HEK293 (cell line): Measurements from ENCODE around the gene C1QTNF1.
A peak's percentile ranks its signal among the peaks of the same experiment; 100 is the strongest.

Experiments
- CTCF ChIA-PET: fragments of 350-600 bp; formaldehyde crosslinking; extraction: SDS; loops from one replicate; lab custom pipeline; 2021; ENCODE audit warnings: antibody characterized with exemption; lab: Yijun Ruan, JAX
- POLR2A ChIA-PET: fragments of 300-600 bp; formaldehyde crosslinking; extraction: SDS; loops from one replicate; lab custom pipeline; 2020; ENCODE audit warnings: antibody characterized with exemption, inconsistent platforms; lab: Yijun Ruan, JAX
- H3K27ac ChIP-seq: fragments of 200-500 bp; sonication (Bioruptor generic); 2 replicates; pipeline ENCODE4 v1.5.1; 2014; ENCODE audit warnings: low read depth, low read length, control low read depth, inconsistent platforms; ENCODE audit errors: extremely low read depth
- H3K36me3 ChIP-seq, 2 experiments: fragments of 200-500 bp in 1 of 2; sonication (Bioruptor generic) in 1 of 2; 1 replicate in 1 of 2; 2 replicates in 1 of 2; pipeline ENCODE4 v1.5.1; 2014 to 2017; ENCODE audit warnings: inconsistent platforms in 2 of 2, low read length in 2 of 2; ENCODE audit not compliant: control insufficient read depth in 2 of 2, insufficient read depth in 1 of 2
- H3K4me1 ChIP-seq: fragments of 200-500 bp; sonication (Bioruptor generic); 2 replicates; pipeline ENCODE4 v1.5.1; 2014; ENCODE audit warnings: mild to moderate bottlenecking, low read length, inconsistent platforms; ENCODE audit not compliant: control insufficient read depth, insufficient read depth
- H3K4me3 ChIP-seq: 2 replicates; pipeline ENCODE4 v1.5.1; 2011; ENCODE audit warnings: low read depth, mild to moderate bottlenecking, control low read depth, low read length, moderate library complexity
- H3K9me3 ChIP-seq: fragments of 200-500 bp; sonication (Bioruptor generic); 2 replicates; pipeline ENCODE4 v1.5.1; 2014; ENCODE audit warnings: low read depth, low read length, inconsistent platforms; ENCODE audit not compliant: control insufficient read depth, insufficient read depth
- FEZF1 ChIP-seq: fragments of 450-650 bp; formaldehyde crosslinking; IDR thresholded peaks from 2 replicates; pipeline ENCODE4 v1.5.1; 2016; ENCODE audit warnings: missing biosample characterization, missing genetic modification characterization
- HOXA7 ChIP-seq: sonication (generic); formaldehyde crosslinking; IDR thresholded peaks from 2 replicates; pipeline ENCODE4 v1.8.1; 2022; ENCODE audit warnings: missing genetic modification reagents, borderline replicate concordance
- IKZF3 ChIP-seq: fragments of 450-650 bp; IDR thresholded peaks from 2 replicates; pipeline ENCODE4 v1.5.0; 2018; ENCODE audit warnings: missing biosample characterization, mild to moderate bottlenecking, missing genetic modification characterization, moderate library complexity
- OSR2 ChIP-seq: fragments of 450-650 bp; formaldehyde crosslinking; IDR thresholded peaks from 2 replicates; pipeline ENCODE4 v1.5.1; 2016; ENCODE audit warnings: missing biosample characterization, missing genetic modification characterization
- PRDM1 ChIP-seq: fragments of 450-650 bp; formaldehyde crosslinking; IDR thresholded peaks from 2 replicates; pipeline ENCODE4; 2016; ENCODE audit warnings: missing biosample characterization, missing genetic modification characterization
- RBAK ChIP-seq: fragments of 450-650 bp; formaldehyde crosslinking; IDR thresholded peaks from 2 replicates; pipeline ENCODE4 v1.5.1; 2016; ENCODE audit warnings: missing biosample characterization, missing genetic modification characterization
- SP7 ChIP-seq: fragments of 450-650 bp; formaldehyde crosslinking; IDR thresholded peaks from 2 replicates; pipeline ENCODE4 v1.5.1; 2016; ENCODE audit warnings: missing biosample characterization, missing genetic modification characterization
- TRIM28 ChIP-seq: IDR thresholded peaks from 2 replicates; pipeline ENCODE4 v1.6.1; 2011; ENCODE audit warnings: low read length, control low read depth, borderline replicate concordance
- ZBTB20 ChIP-seq: fragments of 450-650 bp; formaldehyde crosslinking; IDR thresholded peaks from 2 replicates; pipeline ENCODE4 v1.5.1; 2016; ENCODE audit warnings: missing biosample characterization, missing genetic modification characterization
- ZBTB7A ChIP-seq: fragments of 450-650 bp; formaldehyde crosslinking; IDR thresholded peaks from 2 replicates; pipeline ENCODE4 v1.5.1; 2016; ENCODE audit warnings: low read depth, missing biosample characterization, missing genetic modification characterization
- ZIC2 ChIP-seq: fragments of 450-650 bp; formaldehyde crosslinking; IDR thresholded peaks from 2 replicates; pipeline ENCODE4 v1.5.1; 2016; ENCODE audit warnings: missing biosample characterization, missing genetic modification characterization
- ZNF223 ChIP-seq: fragments of 450-650 bp; formaldehyde crosslinking; IDR thresholded peaks from 2 replicates; pipeline ENCODE4 v1.5.1; 2016; ENCODE audit warnings: missing biosample characterization, missing genetic modification characterization
- ZNF24 ChIP-seq: fragments of 450-650 bp; formaldehyde crosslinking; IDR thresholded peaks from 2 replicates; pipeline ENCODE4 v1.5.1; 2016; ENCODE audit warnings: missing biosample characterization, missing genetic modification characterization
- ZNF335 ChIP-seq: fragments of 450-650 bp; formaldehyde crosslinking; conservative IDR thresholded peaks from 2 replicates; pipeline ENCODE4 v1.5.1; 2016; ENCODE audit warnings: missing biosample characterization, missing genetic modification characterization
- ZNF394 ChIP-seq: fragments of 450-650 bp; formaldehyde crosslinking; IDR thresholded peaks from 2 replicates; pipeline ENCODE4 v1.5.1; 2016; ENCODE audit warnings: missing biosample characterization, missing genetic modification characterization, mild to moderate bottlenecking, moderate library complexity, borderline replicate concordance
- ZNF521 ChIP-seq: fragments of 450-650 bp; formaldehyde crosslinking; IDR thresholded peaks from 2 replicates; pipeline ENCODE4 v1.5.1; 2017; ENCODE audit warnings: missing biosample characterization, mild to moderate bottlenecking, missing genetic modification characterization
- ZNF600 ChIP-seq: fragments of 450-650 bp; formaldehyde crosslinking; IDR thresholded peaks from 2 replicates; pipeline ENCODE4 v1.5.1; 2016; ENCODE audit warnings: missing biosample characterization, missing genetic modification characterization
- ZNF654 ChIP-seq: fragments of 450-650 bp; formaldehyde crosslinking; IDR thresholded peaks from 2 replicates; pipeline ENCODE4 v1.5.1; 2016; ENCODE audit warnings: low read depth, missing biosample characterization, missing genetic modification characterization
- ZNF664 ChIP-seq: fragments of 450-650 bp; formaldehyde crosslinking; IDR thresholded peaks from 2 replicates; pipeline ENCODE4 v1.5.1; 2016; ENCODE audit warnings: missing biosample characterization, missing genetic modification characterization
- ZNF707 ChIP-seq: fragments of 450-650 bp; formaldehyde crosslinking; IDR thresholded peaks from 2 replicates; pipeline ENCODE4 v1.5.1; 2016; ENCODE audit warnings: missing biosample characterization, missing genetic modification characterization
- ZNF785 ChIP-seq: fragments of 450-650 bp; formaldehyde crosslinking; IDR thresholded peaks from 2 replicates; pipeline ENCODE4 v1.5.1; 2016; ENCODE audit warnings: missing biosample characterization, missing genetic modification characterization
- ZSCAN30 ChIP-seq: fragments of 450-650 bp; IDR thresholded peaks from 2 replicates; pipeline ENCODE4 v1.5.1; 2018; ENCODE audit warnings: missing biosample characterization, mild to moderate bottlenecking, missing genetic modification characterization, moderate library complexity
- ZXDB ChIP-seq: fragments of 450-650 bp; formaldehyde crosslinking; IDR thresholded peaks from 2 replicates; pipeline ENCODE4 v1.5.1; 2016; ENCODE audit warnings: missing biosample characterization, missing genetic modification characterization
- TF ChIP-seq, protein P1 (sequence below): fragments of 450-650 bp; formaldehyde crosslinking; IDR thresholded peaks from 2 replicates; pipeline ENCODE4 v1.5.1; 2016; ENCODE audit warnings: missing biosample characterization, missing genetic modification characterization, borderline replicate concordance
- TF ChIP-seq, protein P2 (sequence below): fragments of 450-650 bp; formaldehyde crosslinking; IDR thresholded peaks from 2 replicates; pipeline ENCODE4 v1.5.1; 2017; ENCODE audit warnings: missing biosample characterization, missing genetic modification characterization
- TF ChIP-seq, protein P3 (sequence below): fragments of 450-650 bp; formaldehyde crosslinking; IDR thresholded peaks from 2 replicates; pipeline ENCODE4 v1.5.1; 2016; ENCODE audit warnings: missing biosample characterization, missing genetic modification characterization
- TF ChIP-seq, protein P4 (sequence below): fragments of 450-650 bp; formaldehyde crosslinking; IDR thresholded peaks from 2 replicates; pipeline ENCODE4 v1.5.1; 2017; ENCODE audit warnings: missing biosample characterization, mild to moderate bottlenecking, missing genetic modification characterization, moderate library complexity

The C1QTNF1 gene

DNA sequence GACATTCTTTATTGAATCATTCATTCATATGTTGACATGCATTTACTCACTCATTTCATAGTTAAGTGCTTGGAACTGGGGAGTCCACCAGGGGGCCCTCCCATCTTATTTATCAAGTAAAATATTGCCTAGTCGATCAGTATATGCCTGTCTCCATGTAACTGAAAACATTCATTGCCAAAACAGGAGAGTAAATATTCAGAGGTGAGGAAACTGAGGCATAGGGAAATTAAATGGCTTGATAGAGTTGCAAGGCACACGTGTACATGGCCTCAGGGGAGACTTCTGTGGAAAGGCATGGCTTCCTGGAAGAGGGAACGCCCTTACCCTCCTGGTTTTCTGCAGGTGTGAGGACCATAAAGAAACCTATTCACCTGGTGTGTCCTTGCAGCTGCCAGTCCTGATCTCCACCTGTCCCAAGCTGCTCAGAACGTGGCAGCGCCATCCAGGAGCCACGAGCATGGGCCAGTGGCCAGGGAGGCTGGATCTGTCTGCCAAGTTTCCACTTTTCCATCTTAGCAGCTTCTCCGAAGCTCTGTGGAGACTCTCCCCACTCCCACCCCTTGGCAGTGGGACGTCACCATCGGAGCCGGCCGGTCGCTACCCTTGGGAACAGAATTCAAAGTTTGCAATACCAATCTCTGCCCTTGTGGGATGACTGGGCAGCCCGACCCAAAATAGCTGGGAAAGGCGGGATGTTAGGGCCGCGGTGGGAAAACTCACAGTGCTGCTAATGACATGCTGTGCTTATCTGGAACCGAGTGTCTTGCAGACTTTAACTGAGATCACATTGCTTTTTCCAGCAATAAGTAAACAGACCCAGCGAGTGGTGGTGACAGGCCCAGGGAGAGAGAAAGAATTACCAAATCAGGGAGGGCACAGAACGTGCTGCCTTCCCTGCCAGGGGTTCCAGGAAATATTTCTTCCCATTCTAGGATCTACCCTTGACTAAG is 4.1 kb upstream of the C1QTNF1 start:
- no peak overlapping the region for H3K4me3 ChIP-seq
- TF ChIP-seq IKZF3 (tag by site-specific recombination) (peak; percentile 76), ZNF707 (no peak), ZBTB7A (tag by site-specific recombination) (no peak), TRIM28 (peak; percentile 58; the same call in 1 of the 2 replicates), FEZF1 (tag by site-specific recombination) (peak; percentile 74), ZNF600 (tag by site-specific recombination) (peak; percentile 93), OSR2 (tag by site-specific recombination) (no peak; the same call in 1 of the 2 replicates), ZNF664 (tag by site-specific recombination) (peak; percentile 57), ZNF394 (peak; percentile 58; the same call in 1 of the 2 replicates), ZNF521 (no peak), ZXDB (tag by site-specific recombination) (no peak), ZNF654 (tag by site-specific recombination) (peak; percentile 80), PRDM1 (tag by site-specific recombination) (0 out of 2 replicates have a peak, but pooled peaks have one; percentile 16), HOXA7 (CRISPR knock-in tag) (no peak), ZNF785 (no peak), RBAK (no peak), ZBTB20 (tag by site-specific recombination) (peak; percentile 38; the same call in 1 of the 2 replicates), SP7 (tag by site-specific recombination) (peak; percentile 87), ZSCAN30 (peak; percentile 68), ZNF223 (no peak), ZNF335 (tag by site-specific recombination) (peak; percentile 95), ZNF24 (tag by site-specific recombination) (peak; percentile 90), ZIC2 (tag by site-specific recombination) (peak; percentile 99)
- TF ChIP-seq, protein P1, sequence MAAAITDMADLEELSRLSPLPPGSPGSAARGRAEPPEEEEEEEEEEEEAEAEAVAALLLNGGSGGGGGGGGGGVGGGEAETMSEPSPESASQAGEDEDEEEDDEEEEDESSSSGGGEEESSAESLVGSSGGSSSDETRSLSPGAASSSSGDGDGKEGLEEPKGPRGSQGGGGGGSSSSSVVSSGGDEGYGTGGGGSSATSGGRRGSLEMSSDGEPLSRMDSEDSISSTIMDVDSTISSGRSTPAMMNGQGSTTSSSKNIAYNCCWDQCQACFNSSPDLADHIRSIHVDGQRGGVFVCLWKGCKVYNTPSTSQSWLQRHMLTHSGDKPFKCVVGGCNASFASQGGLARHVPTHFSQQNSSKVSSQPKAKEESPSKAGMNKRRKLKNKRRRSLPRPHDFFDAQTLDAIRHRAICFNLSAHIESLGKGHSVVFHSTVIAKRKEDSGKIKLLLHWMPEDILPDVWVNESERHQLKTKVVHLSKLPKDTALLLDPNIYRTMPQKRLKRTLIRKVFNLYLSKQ (tag by site-specific recombination) = no peak
- TF ChIP-seq, protein P2, sequence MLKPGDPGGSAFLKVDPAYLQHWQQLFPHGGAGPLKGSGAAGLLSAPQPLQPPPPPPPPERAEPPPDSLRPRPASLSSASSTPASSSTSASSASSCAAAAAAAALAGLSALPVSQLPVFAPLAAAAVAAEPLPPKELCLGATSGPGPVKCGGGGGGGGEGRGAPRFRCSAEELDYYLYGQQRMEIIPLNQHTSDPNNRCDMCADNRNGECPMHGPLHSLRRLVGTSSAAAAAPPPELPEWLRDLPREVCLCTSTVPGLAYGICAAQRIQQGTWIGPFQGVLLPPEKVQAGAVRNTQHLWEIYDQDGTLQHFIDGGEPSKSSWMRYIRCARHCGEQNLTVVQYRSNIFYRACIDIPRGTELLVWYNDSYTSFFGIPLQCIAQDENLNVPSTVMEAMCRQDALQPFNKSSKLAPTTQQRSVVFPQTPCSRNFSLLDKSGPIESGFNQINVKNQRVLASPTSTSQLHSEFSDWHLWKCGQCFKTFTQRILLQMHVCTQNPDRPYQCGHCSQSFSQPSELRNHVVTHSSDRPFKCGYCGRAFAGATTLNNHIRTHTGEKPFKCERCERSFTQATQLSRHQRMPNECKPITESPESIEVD (tag by site-specific recombination) = peak; percentile 93
- TF ChIP-seq, protein P3, sequence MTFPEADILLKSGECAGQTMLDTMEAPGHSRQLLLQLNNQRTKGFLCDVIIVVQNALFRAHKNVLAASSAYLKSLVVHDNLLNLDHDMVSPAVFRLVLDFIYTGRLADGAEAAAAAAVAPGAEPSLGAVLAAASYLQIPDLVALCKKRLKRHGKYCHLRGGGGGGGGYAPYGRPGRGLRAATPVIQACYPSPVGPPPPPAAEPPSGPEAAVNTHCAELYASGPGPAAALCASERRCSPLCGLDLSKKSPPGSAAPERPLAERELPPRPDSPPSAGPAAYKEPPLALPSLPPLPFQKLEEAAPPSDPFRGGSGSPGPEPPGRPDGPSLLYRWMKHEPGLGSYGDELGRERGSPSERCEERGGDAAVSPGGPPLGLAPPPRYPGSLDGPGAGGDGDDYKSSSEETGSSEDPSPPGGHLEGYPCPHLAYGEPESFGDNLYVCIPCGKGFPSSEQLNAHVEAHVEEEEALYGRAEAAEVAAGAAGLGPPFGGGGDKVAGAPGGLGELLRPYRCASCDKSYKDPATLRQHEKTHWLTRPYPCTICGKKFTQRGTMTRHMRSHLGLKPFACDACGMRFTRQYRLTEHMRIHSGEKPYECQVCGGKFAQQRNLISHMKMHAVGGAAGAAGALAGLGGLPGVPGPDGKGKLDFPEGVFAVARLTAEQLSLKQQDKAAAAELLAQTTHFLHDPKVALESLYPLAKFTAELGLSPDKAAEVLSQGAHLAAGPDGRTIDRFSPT (tag by site-specific recombination) = 0 out of 2 replicates have a peak, but pooled peaks have one; percentile 14
- TF ChIP-seq, protein P4, sequence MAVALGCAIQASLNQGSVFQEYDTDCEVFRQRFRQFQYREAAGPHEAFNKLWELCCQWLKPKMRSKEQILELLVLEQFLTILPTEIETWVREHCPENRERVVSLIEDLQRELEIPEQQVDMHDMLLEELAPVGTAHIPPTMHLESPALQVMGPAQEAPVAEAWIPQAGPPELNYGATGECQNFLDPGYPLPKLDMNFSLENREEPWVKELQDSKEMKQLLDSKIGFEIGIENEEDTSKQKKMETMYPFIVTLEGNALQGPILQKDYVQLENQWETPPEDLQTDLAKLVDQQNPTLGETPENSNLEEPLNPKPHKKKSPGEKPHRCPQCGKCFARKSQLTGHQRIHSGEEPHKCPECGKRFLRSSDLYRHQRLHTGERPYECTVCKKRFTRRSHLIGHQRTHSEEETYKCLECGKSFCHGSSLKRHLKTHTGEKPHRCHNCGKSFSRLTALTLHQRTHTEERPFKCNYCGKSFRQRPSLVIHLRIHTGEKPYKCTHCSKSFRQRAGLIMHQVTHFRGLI (tag by site-specific recombination) = no peak

More for the DNA sequence above, 4.1 kb upstream of the C1QTNF1 start:
- CTCF ChIA-PET = interaction anchor here (0.6 to 11.1 kb wide), 18 partner anchors 8 to 799 kb away, joined by 3 to 122 read pairs (median 4); no protein-coding TSS in a partner anchor
- POLR2A ChIA-PET = interaction anchor here (1.6 kb wide), 1 partner anchor 10 kb away, joined by 4 read pairs; the partner anchor contains the start of gene CANT1
- Histone ChIP-seq H3K36me3 (no peaks in the 10 kb centered on the region), H3K9me3 (no peaks in the 10 kb centered on the region), H3K27ac (peak overlapping the region; percentile 14; the same call in 1 of the 2 replicates), H3K4me1 (peaks cover 21% of the 10 kb centered on the region)
